GM21423 (cell line): ENCODE measurements around the gene METTL24.
A peak's percentile ranks its signal among the peaks of the same experiment; 100 is the strongest.
"Not testable (repeated sequence)": the region's sequence is repeated elsewhere in the genome, so short reads cannot be mapped to it uniquely, and the experiment has no call there.

Experiments
- ATAC-seq: cut with Tn5 transposase; IDR thresholded peaks from one replicate; pipeline ENCODE4 v1.9.1; 2021; ENCODE audit warnings: mild to moderate bottlenecking, moderate library complexity; ENCODE audit not compliant: unreplicated experiment

The METTL24 gene

DNA sequence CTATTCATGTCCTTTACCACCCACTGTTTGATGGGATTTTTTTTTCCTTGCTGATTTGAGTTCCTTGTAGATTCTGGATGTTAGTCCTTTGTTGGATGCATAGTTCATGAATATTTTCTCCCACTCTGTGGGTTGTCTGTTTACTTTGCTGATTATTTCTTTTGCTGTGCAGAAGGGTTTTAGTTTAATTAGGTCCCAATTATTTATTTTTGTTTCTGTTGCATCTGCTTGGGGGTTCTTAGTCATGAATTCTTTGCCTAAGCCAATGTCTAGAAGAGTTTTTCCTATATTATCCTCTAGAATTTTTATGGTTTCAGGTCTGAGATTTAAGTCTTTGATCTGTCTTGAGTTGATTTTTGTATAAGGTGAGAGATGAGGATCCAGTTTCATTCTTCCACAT lies 85.4 kb downstream of the METTL24 start:
- ATAC-seq = not testable (repeated sequence)

DNA sequence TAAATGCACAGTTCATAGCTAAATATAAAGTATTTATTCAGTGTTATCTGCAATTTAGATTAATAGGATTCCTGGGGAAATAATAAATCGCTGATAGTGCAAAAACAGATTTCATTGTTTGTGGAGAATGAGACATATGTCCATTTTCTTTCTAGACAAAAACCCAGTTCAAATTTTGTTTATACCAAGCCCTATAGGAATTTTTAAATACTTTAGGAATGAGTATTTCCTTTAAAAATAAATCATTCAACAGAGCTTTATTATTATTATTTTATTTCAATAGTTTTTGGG lies 86.5 kb downstream of the METTL24 start:
- no peak for ATAC-seq

DNA sequence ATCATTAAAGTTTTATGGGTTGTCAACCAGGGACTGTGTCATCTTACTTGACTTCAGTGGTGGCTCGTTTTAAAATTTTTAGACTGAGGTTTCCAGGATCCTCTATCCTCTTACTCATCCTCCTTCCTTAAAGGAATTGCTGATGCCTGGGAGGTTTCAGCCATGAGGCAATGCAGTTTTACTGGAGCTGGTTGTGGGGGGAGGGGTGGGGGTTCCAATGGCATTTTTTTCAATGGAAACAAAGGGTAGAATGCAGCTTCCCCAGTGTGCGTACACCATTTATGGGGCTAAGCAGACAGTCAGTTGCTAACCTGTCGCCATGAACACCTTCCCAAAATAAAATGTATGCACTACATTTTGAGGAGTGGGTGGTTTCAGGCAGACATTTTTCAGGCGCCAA lies 88.0 kb downstream of the METTL24 start:
- no peak for ATAC-seq

DNA sequence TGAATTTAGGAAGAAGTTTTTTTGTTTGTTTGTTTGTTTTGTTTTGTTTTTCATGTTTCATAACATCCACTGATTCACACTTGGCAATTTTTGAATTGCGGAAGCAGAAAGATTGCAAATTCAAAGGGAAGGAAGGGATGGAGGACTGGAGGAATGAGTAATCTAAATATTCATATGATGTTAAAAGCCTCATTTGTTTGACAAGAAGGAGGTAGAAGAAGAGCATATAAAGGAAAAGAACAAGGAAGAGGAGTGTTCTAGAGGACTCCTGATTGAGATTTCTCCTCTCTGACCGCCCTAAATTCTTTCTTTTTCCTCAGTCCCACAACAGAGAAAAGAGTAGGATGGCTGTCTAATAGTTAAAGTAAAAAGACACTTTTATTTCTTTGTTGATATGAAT lies 88.5 kb downstream of the METTL24 start:
- no peak for ATAC-seq

DNA sequence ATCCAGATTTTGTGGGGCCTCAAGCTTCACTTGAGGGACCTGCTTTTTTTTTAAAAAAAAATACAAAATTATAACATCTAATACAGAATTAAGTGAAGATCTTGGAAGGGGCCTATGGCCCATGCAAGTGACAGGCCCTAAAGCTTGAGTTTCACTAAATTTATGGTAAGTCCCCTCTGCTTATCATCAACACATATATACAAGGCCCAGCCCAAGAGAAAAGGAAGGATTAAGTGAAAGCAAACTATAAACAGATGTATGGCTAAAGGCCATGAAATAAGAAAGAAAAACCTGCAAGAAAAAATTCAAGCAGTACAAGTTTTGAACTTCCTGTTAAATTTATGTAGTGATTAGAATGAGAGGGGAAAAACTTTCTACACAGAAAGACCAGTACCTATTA lies 91.2 kb downstream of the METTL24 start:
- no peak for ATAC-seq

DNA sequence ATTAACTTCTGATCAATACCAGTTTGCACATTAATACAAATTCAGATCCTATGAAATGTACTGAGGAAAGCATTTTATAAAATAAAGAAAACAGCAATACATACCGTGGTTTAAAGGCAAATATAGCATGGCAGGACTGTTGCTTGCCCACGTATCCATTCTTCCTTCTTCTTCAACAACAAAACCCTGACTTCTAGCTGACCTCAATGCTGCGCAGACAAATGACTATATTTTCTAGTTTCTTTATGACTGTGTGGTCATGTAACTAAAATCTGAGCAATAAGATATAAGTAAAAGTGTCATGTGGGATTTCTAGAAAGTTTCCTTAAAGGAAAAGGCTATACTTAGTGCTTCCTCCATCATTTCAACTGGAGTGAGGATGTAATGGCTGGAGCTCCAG lies 92.9 kb downstream of the METTL24 start:
- ATAC-seq = no peak

DNA sequence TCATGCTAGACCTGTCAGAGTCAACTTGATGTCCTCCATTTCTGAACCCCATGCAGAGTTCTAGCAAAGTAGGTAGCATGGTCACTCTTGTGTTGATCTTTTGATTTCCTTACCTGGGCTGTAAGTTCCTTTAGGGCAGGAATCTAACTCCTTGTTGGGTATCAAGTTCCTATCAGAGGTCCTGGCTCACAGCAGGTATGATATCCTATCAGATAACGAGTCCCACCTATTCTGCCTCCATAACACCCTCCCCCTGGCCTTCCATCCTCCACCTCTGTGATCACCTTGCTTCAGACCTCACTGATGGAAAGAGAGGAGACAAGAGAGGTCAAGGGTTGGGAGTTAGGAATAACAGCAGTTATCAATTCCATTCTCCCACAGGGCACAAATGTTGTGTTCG lies 101.8 kb downstream of the METTL24 start:
- ATAC-seq = no peak

DNA sequence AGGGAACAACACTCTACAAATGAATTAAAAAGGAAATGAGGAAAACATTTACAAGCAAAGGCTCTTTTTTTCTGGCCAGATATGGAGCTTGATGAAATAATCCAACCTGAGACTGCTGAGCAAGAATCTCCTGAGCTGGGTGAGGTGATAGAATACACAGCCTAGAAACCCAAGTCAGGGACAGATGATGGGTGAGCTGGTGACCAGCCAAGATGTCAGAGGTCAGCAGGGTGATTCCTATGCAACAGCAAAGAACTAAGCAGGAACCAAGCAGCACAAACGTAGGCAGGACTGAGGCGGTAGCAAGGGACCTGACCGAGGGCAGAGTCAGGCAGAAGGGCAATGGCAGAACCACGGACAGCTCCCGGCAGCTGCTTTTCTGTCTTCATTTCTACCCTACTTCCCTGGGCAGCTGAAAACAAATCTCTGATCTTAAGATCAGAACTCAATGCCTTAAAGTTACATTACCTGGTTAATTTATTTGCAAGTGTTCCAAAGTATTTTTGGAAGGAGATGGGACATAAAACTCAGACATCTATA lies 102.9 kb downstream of the METTL24 start:
- ATAC-seq = no peak

DNA sequence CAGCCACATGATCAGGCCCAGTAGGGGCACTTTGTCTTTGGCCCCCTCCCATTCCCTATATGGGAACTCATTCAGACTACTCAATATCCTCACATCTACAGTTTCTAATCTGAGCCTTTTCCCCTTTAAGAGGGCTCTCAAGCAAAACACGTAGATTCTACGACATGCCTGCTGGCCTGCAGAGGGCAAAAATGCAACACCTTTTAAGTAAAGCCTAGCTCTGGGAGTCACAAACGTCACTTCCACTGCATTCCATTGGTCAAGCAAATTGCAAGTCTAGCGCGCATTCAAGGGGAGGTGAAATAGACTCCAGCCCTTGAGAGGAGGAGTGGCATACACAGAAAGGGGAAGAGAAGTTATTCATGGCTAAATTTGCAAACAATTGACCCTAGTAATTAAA lies 107.3 kb downstream of the METTL24 start:
- no peak for ATAC-seq

DNA sequence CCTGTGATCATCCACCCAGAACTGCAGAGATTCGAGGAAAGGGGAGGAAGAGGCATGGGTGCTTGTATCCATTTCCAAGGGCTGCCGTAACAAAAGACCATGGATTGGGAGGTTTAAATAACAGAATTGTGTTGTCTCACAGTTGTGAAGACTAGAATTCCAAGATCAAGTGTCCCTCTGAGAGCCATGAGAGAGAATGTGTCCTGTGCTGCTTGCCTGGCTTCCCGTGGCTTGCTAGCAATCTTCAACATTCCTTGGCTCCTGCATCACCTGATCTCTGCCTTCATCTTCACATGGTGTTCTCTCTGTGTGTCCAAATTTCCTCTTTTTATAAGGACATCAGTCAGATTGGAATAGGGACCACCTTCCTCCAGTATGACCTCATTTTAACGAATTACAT lies 108.1 kb downstream of the METTL24 start:
- no peak for ATAC-seq

DNA sequence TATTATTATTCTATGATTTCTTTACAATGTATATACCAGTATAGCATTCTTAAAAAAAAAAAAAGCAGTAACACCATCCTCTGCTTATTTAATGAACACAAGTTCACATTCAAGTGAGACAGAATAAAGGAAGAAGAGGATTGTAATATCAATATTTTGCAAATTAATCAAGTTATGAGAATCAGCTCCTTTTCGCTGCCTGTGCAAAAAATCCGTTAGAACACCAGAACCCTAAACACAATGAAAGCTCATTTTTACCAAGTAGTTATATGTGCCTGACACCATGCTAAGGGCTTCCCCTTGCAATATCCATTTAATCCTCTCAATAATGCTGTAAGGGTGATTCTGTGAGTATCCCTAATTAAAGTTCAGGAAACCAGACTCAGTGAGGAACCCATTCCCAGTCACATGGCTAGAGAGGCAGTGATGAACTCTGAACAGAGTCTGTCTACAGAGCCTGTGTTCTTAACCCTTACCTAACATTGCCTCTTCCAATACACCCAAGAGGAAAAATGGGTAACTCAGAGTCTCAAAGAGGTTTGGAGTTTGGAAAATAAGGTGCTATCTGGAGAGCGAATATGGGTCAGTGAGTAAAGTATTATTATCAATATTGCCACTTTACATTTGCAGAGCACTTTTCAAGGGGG lies 111.1 kb downstream of the METTL24 start:
- ATAC-seq = no peak

DNA sequence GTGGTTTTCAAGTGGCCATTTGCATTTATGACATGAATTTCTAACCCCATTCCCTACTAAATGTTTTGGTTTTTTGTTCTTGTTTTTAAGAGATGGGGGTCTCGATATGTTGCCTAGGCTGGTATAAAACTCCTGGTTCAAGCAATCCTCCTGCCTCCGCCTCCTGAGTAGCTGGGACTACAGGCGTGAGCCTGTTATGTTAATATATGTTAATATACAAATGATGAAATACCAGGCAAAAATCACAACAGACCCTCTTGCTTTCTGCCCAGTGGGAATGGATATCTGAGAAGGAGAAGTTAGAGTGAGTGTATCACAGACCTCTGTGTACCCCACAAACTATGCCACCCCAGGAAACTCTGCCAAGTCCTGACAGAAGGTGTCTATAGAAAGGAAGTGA lies 111.8 kb downstream of the METTL24 start:
- ATAC-seq = no peak

DNA sequence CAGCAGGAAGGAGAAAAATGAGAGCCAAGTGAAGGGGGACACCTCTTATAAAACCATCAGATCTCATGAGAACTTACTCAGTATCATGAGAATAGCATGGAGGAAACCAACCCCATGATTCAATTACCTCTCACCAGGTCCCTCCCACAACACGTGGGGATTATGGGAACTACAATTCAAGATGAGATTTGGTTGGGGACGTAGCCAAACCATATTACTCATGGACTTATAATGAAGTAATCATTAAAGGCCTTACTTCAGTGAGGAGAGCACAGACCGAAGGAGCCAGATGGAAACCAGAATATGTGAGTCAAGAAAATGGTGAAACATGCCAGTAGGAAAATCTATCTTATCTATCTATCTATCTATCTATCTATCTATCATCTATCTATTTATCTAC lies 113.5 kb downstream of the METTL24 start:
- not testable (repeated sequence) for ATAC-seq

DNA sequence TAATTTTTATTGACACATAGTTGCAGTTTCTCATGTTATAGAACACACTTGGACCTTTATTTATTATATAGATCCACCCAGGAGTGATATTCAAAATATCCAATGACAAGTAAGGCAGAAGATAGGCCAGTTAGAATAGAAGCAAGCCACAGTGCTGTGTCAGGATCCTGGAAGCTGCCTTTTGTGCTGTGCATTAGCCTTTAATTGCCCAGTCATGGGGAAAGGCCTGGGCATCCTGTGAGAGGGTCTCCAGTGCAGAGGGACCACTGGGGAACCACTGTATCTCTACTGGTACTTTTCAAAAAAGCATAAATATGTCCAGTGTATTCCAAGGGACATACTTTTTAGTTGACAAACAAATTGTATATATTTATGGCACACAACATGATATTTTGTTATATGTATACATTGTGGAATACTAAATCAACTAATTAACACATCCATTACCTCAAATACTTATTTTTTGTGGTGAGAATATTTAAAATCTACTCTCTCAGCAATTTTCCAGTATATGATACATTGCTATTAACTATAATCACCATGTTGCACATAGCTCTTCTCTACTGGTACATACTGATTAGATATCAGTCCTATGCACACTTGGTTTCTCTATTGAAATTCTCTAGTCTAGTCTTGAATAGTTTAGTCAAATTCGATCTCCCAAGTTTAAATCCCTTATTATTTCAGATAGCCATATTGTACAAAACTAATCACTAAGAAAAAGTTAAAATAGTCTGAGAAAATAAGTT lies 118.4 kb downstream of the METTL24 start:
- ATAC-seq = no peak

DNA sequence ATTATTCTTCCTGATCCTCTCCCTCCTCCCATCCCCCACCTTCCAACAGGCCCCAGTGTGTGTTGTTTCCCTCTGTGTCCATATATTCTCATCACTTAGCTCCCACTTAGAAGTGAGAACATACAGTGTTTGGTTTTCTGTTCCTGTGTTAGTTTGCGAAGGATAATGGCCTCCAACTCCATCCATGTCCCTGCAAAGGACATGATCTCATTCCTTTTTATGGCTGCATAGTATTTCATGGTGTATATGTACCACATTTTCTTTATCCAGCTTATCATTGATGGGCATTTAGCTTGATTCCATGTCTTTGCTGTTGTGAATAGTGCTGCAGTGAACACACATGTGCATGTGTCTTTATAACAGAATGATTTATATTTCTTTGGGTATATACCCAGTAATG lies 122.1 kb downstream of the METTL24 start:
- ATAC-seq = not testable (repeated sequence)

DNA sequence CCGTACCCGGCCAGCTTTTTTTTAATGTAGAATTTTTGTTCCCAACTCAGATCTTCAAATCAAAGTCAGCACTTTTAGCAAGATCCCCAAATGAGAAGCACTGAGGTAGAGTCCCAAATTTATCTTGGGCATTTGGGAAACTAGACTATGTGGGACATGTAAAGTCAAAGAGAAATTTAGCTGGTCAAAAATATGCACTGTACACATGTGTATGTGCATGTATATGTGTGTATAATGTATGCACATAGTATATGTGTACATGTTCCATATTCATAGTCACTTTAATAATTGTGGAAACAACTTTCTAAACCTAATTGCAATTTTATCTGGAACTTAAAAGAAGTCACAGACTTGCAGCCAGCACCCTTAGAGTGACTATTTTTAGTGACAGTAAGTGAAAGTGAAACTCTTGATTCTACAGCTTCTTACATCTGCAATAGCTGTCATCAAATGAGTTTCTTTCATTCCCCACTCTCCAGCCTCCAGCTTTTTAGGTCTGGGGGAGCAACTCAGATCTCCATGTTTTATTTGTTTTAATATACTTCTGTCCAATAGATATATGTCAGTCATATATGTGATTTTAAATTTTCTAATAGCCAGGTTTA lies 124.3 kb downstream of the METTL24 start:
- ATAC-seq = peak; percentile 94

DNA sequence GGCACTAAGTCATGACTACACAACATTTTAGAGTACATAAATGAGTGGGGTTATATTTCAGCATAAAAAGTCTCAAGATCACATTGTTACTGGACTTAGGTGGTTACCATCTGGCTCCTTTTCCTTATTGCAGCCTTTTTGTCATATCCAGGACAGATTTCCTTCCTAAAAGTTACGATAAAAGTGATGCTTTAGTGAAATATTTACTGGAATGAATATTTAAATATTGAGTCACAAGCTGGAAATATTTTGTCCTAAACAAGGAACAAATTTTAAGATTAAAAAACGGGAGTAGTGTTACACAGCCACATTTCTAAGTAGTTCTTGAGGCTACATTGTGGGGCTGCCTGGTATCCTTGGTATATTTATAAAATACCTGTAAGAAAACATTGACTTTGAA lies 125.7 kb downstream of the METTL24 start:
- no peak for ATAC-seq

DNA sequence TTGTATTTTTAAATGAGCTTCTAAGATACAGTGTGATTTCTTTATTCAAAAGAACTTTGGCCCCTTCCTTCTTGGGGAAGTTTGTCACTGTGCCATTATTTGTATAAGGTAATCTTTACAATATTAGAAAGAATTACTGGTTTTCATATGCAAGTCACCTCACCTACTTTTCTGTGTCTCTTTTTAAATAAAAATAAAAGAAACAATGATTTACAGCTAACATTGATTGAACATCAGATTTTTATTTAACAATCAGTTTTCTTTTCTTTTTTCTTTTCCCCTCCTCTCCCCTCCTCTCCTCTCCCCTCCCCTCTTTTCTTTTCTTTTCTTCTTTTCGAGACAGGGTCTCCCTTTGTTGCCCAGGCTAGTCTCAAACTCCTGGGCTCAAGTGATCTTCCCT lies 131.9 kb downstream of the METTL24 start:
- ATAC-seq = no peak

DNA sequence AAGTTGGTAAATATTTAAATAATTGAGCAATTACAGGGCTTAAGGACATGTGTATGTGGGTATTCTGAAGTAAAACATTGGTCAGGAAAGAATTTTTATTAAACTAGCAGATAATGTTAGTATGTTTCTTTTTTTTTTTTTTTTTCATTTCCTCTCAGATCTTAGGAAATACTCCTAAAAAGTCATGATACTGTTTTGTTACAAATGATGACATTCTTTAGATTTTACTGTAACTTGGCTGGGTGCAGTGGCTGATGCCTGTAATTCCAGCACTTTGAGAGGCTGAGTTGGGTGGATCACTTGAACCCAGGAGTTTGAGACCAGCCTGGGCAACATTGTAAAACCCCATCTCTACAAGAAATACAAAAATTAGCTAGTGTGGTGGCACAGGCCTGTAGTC lies 136.4 kb downstream of the METTL24 start:
- ATAC-seq = no peak

DNA sequence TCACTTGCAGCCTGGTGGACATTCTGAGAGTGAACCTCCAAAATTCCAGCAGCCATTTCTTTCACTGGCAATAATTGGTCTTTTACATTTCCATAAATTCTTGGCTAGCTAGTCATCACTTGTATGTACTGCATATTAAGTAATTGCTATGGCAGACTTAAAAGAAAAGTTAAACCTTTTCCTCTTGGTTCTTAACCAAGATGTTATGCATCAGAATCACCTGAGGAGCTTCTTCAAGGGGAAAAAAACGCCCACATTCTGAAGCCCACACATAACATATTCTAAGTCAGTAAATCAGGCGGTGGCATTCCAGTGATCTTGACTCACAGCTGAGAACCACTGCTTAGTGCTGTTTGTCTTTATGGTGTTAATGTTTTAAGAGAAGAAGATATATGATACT lies 140.9 kb downstream of the METTL24 start:
- no peak for ATAC-seq

DNA sequence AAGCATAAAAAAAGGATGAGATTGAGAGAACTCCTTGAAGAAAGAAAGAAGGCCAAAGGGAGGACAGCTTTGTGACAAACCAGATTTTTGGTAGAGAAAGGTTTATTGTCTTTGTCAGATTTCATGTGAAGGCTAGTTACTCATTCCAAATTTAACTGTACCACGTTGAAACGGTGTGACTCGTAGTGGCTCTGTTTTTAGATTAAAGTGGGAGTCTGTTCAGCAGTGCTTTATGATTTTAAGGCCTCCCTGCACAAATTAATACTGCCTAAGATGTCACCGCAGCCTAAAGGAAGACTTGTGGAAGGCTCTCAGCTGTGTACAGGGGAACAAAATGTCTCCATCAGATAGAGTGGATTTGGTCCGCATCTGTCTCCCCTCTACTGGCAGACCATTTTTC lies 142.0 kb downstream of the METTL24 start:
- no peak for ATAC-seq

DNA sequence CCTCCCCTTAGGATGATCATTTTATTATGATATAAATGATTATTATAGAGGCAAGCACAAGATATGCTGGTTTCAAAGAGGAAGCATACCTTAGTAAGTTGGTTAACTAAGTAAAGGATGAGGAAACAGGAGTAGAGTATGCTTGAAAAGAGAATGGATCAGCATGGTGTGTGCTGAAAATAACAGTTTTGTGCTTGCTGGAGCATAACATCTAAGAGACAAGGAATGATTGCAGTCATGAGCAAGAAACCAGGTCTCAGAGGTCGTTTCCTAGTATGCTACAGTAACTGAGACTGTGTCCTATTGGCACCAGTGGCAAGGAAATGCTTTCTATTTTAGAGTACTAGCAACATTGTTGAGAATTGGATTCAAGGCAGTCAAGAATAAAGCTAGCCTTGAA lies 143.8 kb downstream of the METTL24 start:
- no peak for ATAC-seq
